ENCODE results near the gene EMILIN3. TPM values are rescaled to one million over a fixed set of nuclear protein-coding genes. Genes with fewer than 3 reads are reported as not detected.

Gene EMILIN3
- total and polyA plus RNA-seq, 2 of the 4 experiments (the other 2 are of a cell fraction): under 0.01 to 0.07 TPM

- Histone ChIP-seq H4K20me1 (ENCODE audit: insufficient read depth, low read length) (no peaks in the 10 kb centered on the region), H2AK9ac (replicated peaks; ENCODE audit: low read depth, low read length, poor library complexity) (no peak overlapping the region), H4K5ac (ENCODE audit: low read depth, low read length) (no peak overlapping the region), H3K36me3 (ENCODE audit: control insufficient read depth, insufficient read depth, low read length) (no peaks in the 10 kb centered on the region; the same call in 1 of the 2 replicates), H3K9me3 (ENCODE audit: control insufficient read depth, insufficient read depth, low read length) (no peaks in the 10 kb centered on the region), H2AK5ac (ENCODE audit: low read depth, low read length) (no peak overlapping the region), H3K18ac (ENCODE audit: low read depth, low read length) (no peak overlapping the region), H3K14ac (replicated peaks; ENCODE audit: low read depth, low read length) (0 out of 2 replicates have a peak overlapping the region, but pooled peaks have one; percentile 41), H3K4ac (ENCODE audit: low read depth, low read length) (no peak overlapping the region), H3K9ac (ENCODE audit: low read depth, low read length) (no peak overlapping the region), H3K56ac (ENCODE audit: extremely low read depth, insufficient read depth, low read length) (no peak overlapping the region), H3K4me2 (ENCODE audit: low read depth, low read length) (no peak overlapping the region), H3K4me3 (ENCODE audit: insufficient read depth, low read depth, low read length) (no peak overlapping the region), H2BK120ac (ENCODE audit: low read depth, low read length) (no peak overlapping the region), H3K23ac (ENCODE audit: low read depth, low read length) (no peak overlapping the region), H3K27me3 (ENCODE audit: control insufficient read depth, insufficient read depth, low read length) (no peaks in the 10 kb centered on the region), H3K79me1 (ENCODE audit: low read depth in 1 of 2, low read length in 2 of 2) (no peaks in the 10 kb centered on the region), H3K27ac (ENCODE audit: insufficient read depth, low read length) (no peak overlapping the region), H2AFZ (replicated peaks; ENCODE audit: low read length, poor library complexity) (no peak overlapping the region), H2BK20ac (ENCODE audit: low read depth, low read length) (no peak overlapping the region), H4K8ac (ENCODE audit: low read depth in 2 of 2, low read length in 2 of 2) (no peak overlapping the region), H4K91ac (ENCODE audit: insufficient read depth, low read depth, low read length) (no peak overlapping the region), H3K9me1 (ENCODE audit: insufficient read depth, low read length) (no peaks in the 10 kb centered on the region; the same call in 1 of the 2 replicates), H2BK5ac (ENCODE audit: low read depth, low read length, poor library complexity, severe bottlenecking) (no peak overlapping the region), H2BK15ac (ENCODE audit: low read depth, low read length) (no peak overlapping the region), H3K4me1 (ENCODE audit: control insufficient read depth, insufficient read depth, low read length) (peaks cover 4% of the 10 kb centered on the region; the same call in 1 of the 2 replicates)
- DNase-seq: no peak
- POLR2A ChIA-PET (ENCODE audit: unreplicated experiment): no interaction called here
- intact Hi-C loops (cut with micrococcal nuclease) (no loop called here), in situ Hi-C loops (cut with MboI; ENCODE audit: low sequenced_read_pairs) (no loop called here), dilution Hi-C loops (cut with HindIII; ENCODE audit: low sequenced_read_pairs, unreplicated experiment) (no loop called here)
- TF ChIP-seq MXI1 (IDR thresholded peaks at IDR 0.05; ENCODE audit: borderline replicate concordance, low read depth, low read length) (no peak), CHD1 (IDR thresholded peaks at IDR 0.05; ENCODE audit: low read depth, low read length) (no peak), FOS (IDR thresholded peaks at IDR 0.05; ENCODE audit: low read depth, low read length) (no peak), CTCF (conservative IDR thresholded peaks at IDR 0.05; ENCODE audit: low read depth, low read length) (no peak), RAD21 (IDR thresholded peaks at IDR 0.05; ENCODE audit: low read length) (no peak), BHLHE40 (IDR thresholded peaks at IDR 0.05; ENCODE audit: low read depth, low read length) (no peak), MAZ (IDR thresholded peaks at IDR 0.05; ENCODE audit: borderline replicate concordance, low read depth, low read length) (no peak), USF2 (IDR thresholded peaks at IDR 0.05; ENCODE audit: low read depth, low read length) (no peak), POLR2A (IDR thresholded peaks at IDR 0.05; ENCODE audit: low read depth, low read length) (no peak), RCOR1 (IDR thresholded peaks at IDR 0.05; ENCODE audit: insufficient replicate concordance, low read length) (no peak), NFE2L2 (IDR thresholded peaks at IDR 0.05; ENCODE audit: low read depth, low read length) (no peak), SMC3 (IDR thresholded peaks at IDR 0.05; ENCODE audit: low read depth, low read length) (no peak), ELK1 (IDR thresholded peaks at IDR 0.05; ENCODE audit: borderline replicate concordance, low read depth, low read length) (no peak)
- no TSS peak for BruUV-seq (replicated peaks)
- WGBS, 2 experiments (ENCODE audit: extremely low coverage in 2 of 2, insufficient read length in 1 of 2): 72% methylated on average over 3 of the region's 5 CpGs; no CpG with 5 or more reads in 1 of the 2 experiments
- no peak for ATAC-seq (ENCODE audit: low read depth)
- CTCF ChIA-PET: no interaction called here
Measured at GRCh38 chr20:41352666-41353065, 14.0 kb downstream of the EMILIN3 start.

Measured in IMR-90 (cell line).